Ascending aorta (tissue), 2 donors: Measurements from ENCODE around the gene ANAPC16. TPM values are rescaled to one million over a fixed set of nuclear protein-coding genes. Genes with fewer than 3 reads are reported as not detected.

Experiments used
- DNase-seq, 2 donors: peaks; one replicate each; pipeline ENCODE4 v3.0.0-alpha.2; 2019; ENCODE audit warnings: low spot score in 2 of 2
- H3K27ac ChIP-seq, 2 donors: fragments of 200-600 bp; sonication (generic); one replicate each; pipeline ENCODE4 v1.5.1; 2016 to 2017; ENCODE audit warnings: mild to moderate bottlenecking in 1 of 2
- H3K27me3 ChIP-seq: fragments of 200-600 bp; sonication (generic); one replicate; pipeline ENCODE4 v1.5.1; 2017
- H3K36me3 ChIP-seq, 2 donors: fragments of 200-600 bp; sonication (generic); one replicate each; pipeline ENCODE4 v1.5.1; 2016
- H3K4me1 ChIP-seq, 2 donors: fragments of 200-600 bp; sonication (generic); one replicate each; pipeline ENCODE4 v1.5.1; 2016 to 2017; ENCODE audit warnings: mild to moderate bottlenecking in 1 of 2
- H3K4me3 ChIP-seq, 2 donors: fragments of 200-600 bp; sonication (generic); one replicate each; pipeline ENCODE4 v1.5.1; 2016 to 2017; ENCODE audit warnings: mild to moderate bottlenecking in 1 of 2
- H3K9me3 ChIP-seq, 2 donors: fragments of 200-600 bp; sonication (generic); one replicate each; pipeline ENCODE4 v1.5.1; 2016
- CTCF ChIP-seq, 3 experiments: fragments of 200-600 bp in 2 of 3; fragments of 450-650 bp in 1 of 3; sonication (generic) in 2 of 3; IDR thresholded peaks; one replicate each; pipeline ENCODE4 v1.5.1; 2016 to 2019; ENCODE audit warnings: antibody characterized with exemption in 3 of 3, mild to moderate bottlenecking in 1 of 3, moderate library complexity in 1 of 3
- intact Hi-C: fragments of 100-400 bp; cut with DNase I; formaldehyde crosslinking; loops from one replicate; pipeline ENCODE4 v1.15.1; 2023
- total RNA-seq: library from RNA; depleted of rRNA; stranded (reverse); fragments of >200 nt; gene quantifications from one replicate; pipeline ENCODE4 v1.1.0, GENCODE V29; 2016

Gene ANAPC16
- total RNA-seq, 1 donor from 2014 or later, result 22.8 TPM

- no peak for DNase-seq
- Histone ChIP-seq H3K9me3 (no peaks in the 10 kb centered on the region), H3K27me3 (no peaks in the 10 kb centered on the region), H3K4me3 (no peak overlapping the region), H3K4me1 (peaks cover 0 to 8% of the 10 kb centered on the region in 2 donors), H3K27ac (no peak overlapping the region), H3K36me3 (peaks cover 0 to 3% of the 10 kb centered on the region in 2 donors)
- intact Hi-C loops, result no loop called here
- TF ChIP-seq CTCF (IDR thresholded peaks at IDR 0.05), result no peak
These were observed 42.6 kb upstream of the ANAPC16 start for GRCh38 chr10:72173262-72173618.

- H3K9me3 ChIP-seq, result no peaks in the 10 kb centered on the region
- no peak overlapping the region for H3K4me3 ChIP-seq
- no peak for DNase-seq
- H3K36me3 ChIP-seq, result peaks cover 0 to 5% of the 10 kb centered on the region in 2 donors
- H3K27me3 ChIP-seq, result no peaks in the 10 kb centered on the region
- TF ChIP-seq CTCF (IDR thresholded peaks at IDR 0.05), result no peak
- intact Hi-C loops, result no loop called here
- H3K4me1 ChIP-seq, result peaks cover 0 to 8% of the 10 kb centered on the region in 2 donors
- H3K27ac ChIP-seq, result no peak overlapping the region
These were observed 42.1 kb upstream of the ANAPC16 start for GRCh38 chr10:72173619-72174296.

- no peak for DNase-seq
- Histone ChIP-seq H3K4me3 (no peak overlapping the region), H3K4me1 (peaks cover 0 to 8% of the 10 kb centered on the region in 2 donors), H3K9me3 (no peaks in the 10 kb centered on the region), H3K27ac (no peak overlapping the region), H3K27me3 (no peaks in the 10 kb centered on the region), H3K36me3 (peaks cover 0 to 5% of the 10 kb centered on the region in 2 donors)
- intact Hi-C loops, result no loop called here
- no peak for TF ChIP-seq CTCF (IDR thresholded peaks at IDR 0.05)
These were observed 41.5 kb upstream of the ANAPC16 start for GRCh38 chr10:72174297-72174662.

GRCh38 chr10:72175149-72175548 is 40.7 kb upstream of the ANAPC16 start:
- TF ChIP-seq CTCF (IDR thresholded peaks at IDR 0.05), result no peak
- H3K4me1 ChIP-seq, result peaks cover 0 to 8% of the 10 kb centered on the region in 2 donors
- H3K9me3 ChIP-seq, result no peaks in the 10 kb centered on the region
- H3K4me3 ChIP-seq, result no peak overlapping the region
- H3K27ac ChIP-seq, result peak overlapping the region in 1 of 2 donors; percentile 38
- H3K36me3 ChIP-seq, result peaks cover 0 to 5% of the 10 kb centered on the region in 2 donors
- no peaks in the 10 kb centered on the region for H3K27me3 ChIP-seq
- DNase-seq, result no peak
- intact Hi-C loops, result no loop called here

- H3K27me3 ChIP-seq, result no peaks in the 10 kb centered on the region
- H3K4me1 ChIP-seq, result peaks cover 0 to 8% of the 10 kb centered on the region in 2 donors
- intact Hi-C loops, result no loop called here
- no peak overlapping the region for H3K27ac ChIP-seq
- DNase-seq, result no peak
- H3K36me3 ChIP-seq, result peaks cover 0 to 5% of the 10 kb centered on the region in 2 donors
- no peaks in the 10 kb centered on the region for H3K9me3 ChIP-seq
- H3K4me3 ChIP-seq, result no peak overlapping the region
- no peak for TF ChIP-seq CTCF (IDR thresholded peaks at IDR 0.05)
These were observed 39.1 kb upstream of the ANAPC16 start for GRCh38 chr10:72176701-72177100.
